Ishikawa (cell line): ENCODE measurements around the gene TOR1A.

Experiments
- CEBPB ChIP-seq: IDR thresholded peaks from 2 replicates; pipeline ENCODE4 v1.6.1; 2012
- CREB1 ChIP-seq: IDR thresholded peaks from 2 replicates; pipeline ENCODE4 v1.6.1; 2012; ENCODE audit warnings: low read depth
- EGR1 ChIP-seq: IDR thresholded peaks from 2 replicates; pipeline ENCODE4 v1.6.1; 2012
- EP300 ChIP-seq: IDR thresholded peaks from 2 replicates; pipeline ENCODE4 v1.6.1; 2012; ENCODE audit warnings: borderline replicate concordance
- FOXM1 ChIP-seq: IDR thresholded peaks from 2 replicates; pipeline ENCODE4 v1.6.1; 2012; ENCODE audit warnings: low read depth, borderline replicate concordance
- MAX ChIP-seq: IDR thresholded peaks from 2 replicates; pipeline ENCODE4 v1.6.1; 2012
- RAD21 ChIP-seq: IDR thresholded peaks from 2 replicates; pipeline ENCODE4 v1.6.1; 2012; ENCODE audit warnings: low read depth
- TAF1 ChIP-seq: IDR thresholded peaks from 2 replicates; pipeline ENCODE4 v1.6.1; 2012; ENCODE audit warnings: low read depth, mild to moderate bottlenecking
- TCF12 ChIP-seq: IDR thresholded peaks from 2 replicates; pipeline ENCODE4 v1.6.1; 2012; ENCODE audit warnings: low read depth
- TEAD4 ChIP-seq: IDR thresholded peaks from 2 replicates; pipeline ENCODE4 v1.6.1; 2012
- YY1 ChIP-seq: IDR thresholded peaks from 2 replicates; pipeline ENCODE4 v1.6.1; 2012; ENCODE audit warnings: low read depth
- TF ChIP-seq, protein P1 (sequence below): IDR thresholded peaks from 2 replicates; pipeline ENCODE4 v1.6.1; 2012; ENCODE audit warnings: low read depth, mild to moderate bottlenecking
- TF ChIP-seq, protein P2 (sequence below): IDR thresholded peaks from 2 replicates; pipeline ENCODE4 v1.6.1; 2012

- TF ChIP-seq MAX (no peak), CEBPB (no peak), CREB1 (no peak), YY1 (no peak), RAD21 (no peak), EP300 (no peak), FOXM1 (no peak), TAF1 (no peak), TEAD4 (no peak), TCF12 (no peak), EGR1 (no peak)
- TF ChIP-seq, protein P1, sequence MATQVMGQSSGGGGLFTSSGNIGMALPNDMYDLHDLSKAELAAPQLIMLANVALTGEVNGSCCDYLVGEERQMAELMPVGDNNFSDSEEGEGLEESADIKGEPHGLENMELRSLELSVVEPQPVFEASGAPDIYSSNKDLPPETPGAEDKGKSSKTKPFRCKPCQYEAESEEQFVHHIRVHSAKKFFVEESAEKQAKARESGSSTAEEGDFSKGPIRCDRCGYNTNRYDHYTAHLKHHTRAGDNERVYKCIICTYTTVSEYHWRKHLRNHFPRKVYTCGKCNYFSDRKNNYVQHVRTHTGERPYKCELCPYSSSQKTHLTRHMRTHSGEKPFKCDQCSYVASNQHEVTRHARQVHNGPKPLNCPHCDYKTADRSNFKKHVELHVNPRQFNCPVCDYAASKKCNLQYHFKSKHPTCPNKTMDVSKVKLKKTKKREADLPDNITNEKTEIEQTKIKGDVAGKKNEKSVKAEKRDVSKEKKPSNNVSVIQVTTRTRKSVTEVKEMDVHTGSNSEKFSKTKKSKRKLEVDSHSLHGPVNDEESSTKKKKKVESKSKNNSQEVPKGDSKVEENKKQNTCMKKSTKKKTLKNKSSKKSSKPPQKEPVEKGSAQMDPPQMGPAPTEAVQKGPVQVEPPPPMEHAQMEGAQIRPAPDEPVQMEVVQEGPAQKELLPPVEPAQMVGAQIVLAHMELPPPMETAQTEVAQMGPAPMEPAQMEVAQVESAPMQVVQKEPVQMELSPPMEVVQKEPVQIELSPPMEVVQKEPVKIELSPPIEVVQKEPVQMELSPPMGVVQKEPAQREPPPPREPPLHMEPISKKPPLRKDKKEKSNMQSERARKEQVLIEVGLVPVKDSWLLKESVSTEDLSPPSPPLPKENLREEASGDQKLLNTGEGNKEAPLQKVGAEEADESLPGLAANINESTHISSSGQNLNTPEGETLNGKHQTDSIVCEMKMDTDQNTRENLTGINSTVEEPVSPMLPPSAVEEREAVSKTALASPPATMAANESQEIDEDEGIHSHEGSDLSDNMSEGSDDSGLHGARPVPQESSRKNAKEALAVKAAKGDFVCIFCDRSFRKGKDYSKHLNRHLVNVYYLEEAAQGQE, result no peak
- TF ChIP-seq, protein P2, sequence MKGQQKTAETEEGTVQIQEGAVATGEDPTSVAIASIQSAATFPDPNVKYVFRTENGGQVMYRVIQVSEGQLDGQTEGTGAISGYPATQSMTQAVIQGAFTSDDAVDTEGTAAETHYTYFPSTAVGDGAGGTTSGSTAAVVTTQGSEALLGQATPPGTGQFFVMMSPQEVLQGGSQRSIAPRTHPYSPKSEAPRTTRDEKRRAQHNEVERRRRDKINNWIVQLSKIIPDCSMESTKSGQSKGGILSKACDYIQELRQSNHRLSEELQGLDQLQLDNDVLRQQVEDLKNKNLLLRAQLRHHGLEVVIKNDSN, result no peak
Observed at GRCh38 chr9:129832982-129833381, 9.0 kb upstream of the TOR1A start.
